T-helper 17 cell (primary cell): ENCODE results near the gene VPREB3. TPM values are rescaled to one million over a fixed set of nuclear protein-coding genes. Genes with fewer than 3 reads are reported as not detected.
"Not testable (repeated sequence)": the region's sequence is repeated elsewhere in the genome, so short reads cannot be mapped to it uniquely, and the experiment has no call there.

Source experiments
- ATAC-seq: fragments of 150-1000 bp; cut with Tn5 transposase; 2 replicates; pipeline ENCODE4 v1.10.0; 2021; ENCODE audit warnings: mild to moderate bottlenecking, moderate library complexity
- DNase-seq, 3 donors: peaks; one replicate each; pipeline versions ENCODE4 v3.0.0 to v3.0.0-alpha.2; 2020 to 2021
- H3K9me3 ChIP-seq: one replicate; pipeline ENCODE4 v1.7.0; 2013; ENCODE audit warnings: low read length, mild to moderate bottlenecking; ENCODE audit not compliant: control insufficient read depth, poor library complexity, severe bottlenecking
- H3K27ac Mint-ChIP-seq: one replicate; pipeline ENCODE4 v1.8.0; 2022; ENCODE audit warnings: mild to moderate bottlenecking, moderate library complexity, mixed read lengths
- H3K27me3 Mint-ChIP-seq: one replicate; pipeline ENCODE4 v1.8.0; 2022; ENCODE audit warnings: mixed read lengths
- H3K36me3 Mint-ChIP-seq: one replicate; pipeline ENCODE4 v1.8.0; 2022; ENCODE audit warnings: low read depth, mixed read lengths
- H3K4me1 Mint-ChIP-seq: one replicate; pipeline ENCODE4 v1.8.0; 2022; ENCODE audit warnings: mild to moderate bottlenecking, mixed read lengths
- H3K4me3 Mint-ChIP-seq: one replicate; pipeline ENCODE4 v1.8.0; 2022; ENCODE audit warnings: mild to moderate bottlenecking, moderate library complexity, mixed read lengths
- total RNA-seq, 4 donors: library from RNA in 2 of 4; stranded (reverse) in 2 of 4; gene quantifications; one replicate each; pipeline ENCODE4 v1.2.3 and lab custom pipeline; 2022 to 2026

The VPREB3 gene
- total RNA-seq, 2 donors from 2014 or later = 4.4 TPM; not detected in 1

DNA sequence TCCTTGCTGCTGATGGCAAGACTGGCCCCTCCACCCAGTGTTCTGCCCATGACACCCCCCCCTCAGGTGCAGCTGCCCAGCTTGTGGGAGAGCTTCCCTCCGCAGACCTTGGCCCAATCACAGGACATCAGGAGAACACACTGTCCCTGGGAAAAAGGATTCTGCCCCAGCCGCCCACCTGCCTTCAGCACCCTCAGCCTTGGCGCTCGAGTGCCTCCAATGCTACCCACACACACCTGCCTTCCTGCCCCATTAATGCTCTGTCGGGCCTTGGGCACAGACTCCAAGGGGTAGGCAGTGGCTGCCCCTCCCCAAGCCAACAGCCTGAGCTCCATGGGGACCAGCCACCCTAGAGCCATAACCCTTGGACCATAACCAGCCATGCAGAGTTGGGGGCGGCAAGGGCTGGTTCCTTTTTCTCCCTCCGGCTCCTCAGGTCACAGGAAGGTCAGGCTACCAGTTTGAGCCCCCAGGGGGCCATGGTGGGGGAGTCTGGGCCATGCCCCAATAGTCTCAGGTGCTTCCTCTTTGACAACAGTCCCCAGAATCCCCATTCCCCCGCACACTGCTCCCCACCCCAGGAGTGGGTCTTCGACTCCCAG lies 2.0 kb downstream of the VPREB3 start:
- no peaks in the 10 kb centered on the region for H3K27me3 Mint-ChIP-seq

GRCh38 chr22:23751441-23751996 lies 2.7 kb downstream of the VPREB3 start:
- Mint-ChIP-seq H3K4me3 (peak overlapping the region; percentile 88), H3K4me1 (peaks cover 9% of the 10 kb centered on the region), H3K36me3 (peaks cover 2% of the 10 kb centered on the region), H3K27ac (peak overlapping the region; percentile 34), H3K27me3 (no peaks in the 10 kb centered on the region)
- ATAC-seq (no peak), DNase-seq (no peak)
- H3K9me3 ChIP-seq = no peaks in the 10 kb centered on the region

More for the DNA sequence above, 2.0 kb downstream of the VPREB3 start:
- H3K4me1 Mint-ChIP-seq = peaks cover 11% of the 10 kb centered on the region
- H3K4me3 Mint-ChIP-seq = peak overlapping the region; percentile 80
- ATAC-seq = peak; percentile 20
- no peak for DNase-seq
- H3K36me3 Mint-ChIP-seq = peaks cover 2% of the 10 kb centered on the region
- no peak overlapping the region for H3K27ac Mint-ChIP-seq
- no peaks in the 10 kb centered on the region for H3K9me3 ChIP-seq

GRCh38 chr22:23750714-23751440 lies 3.3 kb downstream of the VPREB3 start, which contains the start of gene ZNF70:
Gene ZNF70, minus strand, starts transcription at chr22:23751112. Its CDS starts 5,972 bp downstream, at chr22:23745140.
- H3K36me3 Mint-ChIP-seq = peaks cover 2% of the 10 kb centered on the region
- peaks cover 9% of the 10 kb centered on the region for H3K4me1 Mint-ChIP-seq
- peak within 1 kb of the TSS; percentile 88 for H3K4me3 Mint-ChIP-seq
- peak within 1 kb of the TSS; percentile 89 for H3K27ac Mint-ChIP-seq
- no peaks in the 10 kb centered on the region for H3K27me3 Mint-ChIP-seq
- ATAC-seq (peak; percentile 98), DNase-seq (peak; percentile 78 to 85 (median 84))
- H3K9me3 ChIP-seq = no peaks in the 10 kb centered on the region

- ATAC-seq (no peak), DNase-seq (no peak)
- Mint-ChIP-seq H3K4me1 (peaks cover 9% of the 10 kb centered on the region), H3K27me3 (no peaks in the 10 kb centered on the region), H3K27ac (peak overlapping the region; percentile 89), H3K36me3 (peaks cover 2% of the 10 kb centered on the region), H3K4me3 (peak overlapping the region; percentile 88)
- H3K9me3 ChIP-seq = no peaks in the 10 kb centered on the region
These were observed 3.9 kb downstream of the VPREB3 start for GRCh38 chr22:23750367-23750713.

DNA sequence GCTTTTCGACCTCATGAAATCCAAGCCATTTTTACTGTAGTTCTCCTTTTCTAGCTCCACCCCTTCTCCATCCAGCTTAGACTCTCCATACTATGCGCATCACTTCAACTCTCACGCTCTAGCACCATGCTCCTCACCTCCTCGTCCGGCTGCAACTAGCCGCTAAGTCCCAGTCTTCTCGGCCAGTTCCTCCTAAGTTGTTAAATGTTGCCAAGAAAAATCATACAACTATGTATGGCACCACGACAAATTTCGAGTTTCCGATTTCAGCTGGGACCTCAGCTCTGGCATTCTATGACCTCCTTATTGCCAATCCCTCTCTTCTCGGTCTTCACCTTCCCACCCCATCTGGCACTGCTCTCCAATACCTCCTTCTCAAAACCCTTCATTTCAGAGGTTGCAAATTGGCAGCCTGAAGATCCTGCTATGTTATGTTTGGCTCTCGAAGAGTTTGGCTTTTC lies 4.4 kb downstream of the VPREB3 start:
- Mint-ChIP-seq H3K36me3 (peaks cover 4% of the 10 kb centered on the region), H3K4me3 (peak overlapping the region; percentile 88), H3K4me1 (peaks cover 9% of the 10 kb centered on the region), H3K27ac (peak overlapping the region; percentile 89), H3K27me3 (no peaks in the 10 kb centered on the region)
- no peak for DNase-seq
- no peak for ATAC-seq
- no peaks in the 10 kb centered on the region for H3K9me3 ChIP-seq

DNA sequence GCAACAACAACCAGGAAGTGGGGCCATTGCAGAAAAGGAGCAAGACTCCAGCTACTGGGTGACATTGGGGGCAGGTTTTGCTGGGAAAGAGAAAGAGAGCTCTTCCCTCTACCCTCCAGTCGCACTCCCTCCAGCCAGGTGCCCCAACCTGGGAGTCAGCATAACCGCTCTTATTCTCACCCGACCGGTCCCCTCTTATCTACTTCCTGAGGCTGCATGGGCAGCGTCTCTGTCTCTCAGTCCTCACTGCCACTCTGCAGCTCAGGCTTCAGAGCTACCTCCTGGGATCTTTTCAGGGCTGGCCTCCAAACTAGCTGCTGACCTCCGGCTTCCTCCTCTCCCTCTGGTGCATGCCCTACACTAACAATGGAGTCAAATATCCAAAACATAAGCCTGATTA lies 8.4 kb downstream of the VPREB3 start:
- no peaks in the 10 kb centered on the region for H3K9me3 ChIP-seq
- Mint-ChIP-seq H3K4me1 (peaks cover 9% of the 10 kb centered on the region), H3K36me3 (peaks cover 10% of the 10 kb centered on the region), H3K4me3 (no peak overlapping the region), H3K27me3 (no peaks in the 10 kb centered on the region), H3K27ac (no peak overlapping the region)
- no peak for ATAC-seq
- no peak for DNase-seq

DNA sequence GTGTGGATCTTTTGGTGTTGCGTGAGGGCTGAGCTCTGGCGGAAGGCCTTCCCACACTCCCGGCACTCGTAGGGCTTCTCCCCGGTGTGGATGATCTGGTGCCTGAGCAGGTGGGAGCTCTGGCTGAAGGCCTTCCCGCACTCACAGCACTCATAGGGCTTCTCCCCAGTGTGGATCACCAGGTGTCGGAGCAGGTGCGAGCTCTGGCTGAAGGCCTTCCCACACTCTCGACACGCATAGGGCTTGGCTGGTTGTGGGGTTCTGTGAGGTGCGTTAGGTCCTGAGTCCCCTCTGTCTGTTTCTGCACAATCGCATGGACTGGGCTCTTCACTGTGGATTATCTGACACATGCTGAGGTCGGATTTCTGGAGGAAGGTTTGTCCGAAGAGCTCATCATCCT lies 9.7 kb downstream of the VPREB3 start:
- no peak for DNase-seq
- no peaks in the 10 kb centered on the region for H3K4me1 Mint-ChIP-seq
- no peak for ATAC-seq
- no peak overlapping the region for H3K4me3 Mint-ChIP-seq
- H3K27me3 Mint-ChIP-seq = no peaks in the 10 kb centered on the region
- H3K36me3 Mint-ChIP-seq = peaks cover 8% of the 10 kb centered on the region
- H3K9me3 ChIP-seq = no peaks in the 10 kb centered on the region
- no peak overlapping the region for H3K27ac Mint-ChIP-seq

- no peaks in the 10 kb centered on the region for H3K27me3 Mint-ChIP-seq
- no peaks in the 10 kb centered on the region for H3K4me1 Mint-ChIP-seq
- no peak for DNase-seq
- no peak for ATAC-seq
- H3K9me3 ChIP-seq = no peaks in the 10 kb centered on the region
- H3K36me3 Mint-ChIP-seq = peaks cover 8% of the 10 kb centered on the region
- H3K27ac Mint-ChIP-seq = no peak overlapping the region
- no peak overlapping the region for H3K4me3 Mint-ChIP-seq
These were observed 10.2 kb downstream of the VPREB3 start for GRCh38 chr22:23744001-23744400.

DNA sequence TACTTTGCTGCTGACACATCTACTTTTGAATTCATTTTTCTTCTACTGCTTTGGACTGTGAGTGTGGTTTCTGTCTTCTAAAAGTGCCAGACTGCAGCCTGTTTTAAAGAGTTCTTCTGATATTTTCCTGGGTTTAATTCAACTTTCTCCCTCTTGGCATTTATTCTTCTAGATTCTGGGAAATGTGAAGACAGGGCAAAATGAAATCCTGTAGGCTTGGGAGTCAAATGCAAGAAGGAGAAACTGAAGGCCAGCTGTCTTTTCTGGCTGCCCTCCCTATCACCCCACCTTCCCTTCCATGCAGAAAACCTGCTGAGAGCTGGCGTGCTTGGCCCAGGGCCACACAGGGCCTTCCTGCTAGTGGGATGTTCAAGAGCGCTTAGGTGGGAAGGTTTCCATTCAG lies 10.9 kb downstream of the VPREB3 start:
- H3K4me1 Mint-ChIP-seq = no peaks in the 10 kb centered on the region

DNA sequence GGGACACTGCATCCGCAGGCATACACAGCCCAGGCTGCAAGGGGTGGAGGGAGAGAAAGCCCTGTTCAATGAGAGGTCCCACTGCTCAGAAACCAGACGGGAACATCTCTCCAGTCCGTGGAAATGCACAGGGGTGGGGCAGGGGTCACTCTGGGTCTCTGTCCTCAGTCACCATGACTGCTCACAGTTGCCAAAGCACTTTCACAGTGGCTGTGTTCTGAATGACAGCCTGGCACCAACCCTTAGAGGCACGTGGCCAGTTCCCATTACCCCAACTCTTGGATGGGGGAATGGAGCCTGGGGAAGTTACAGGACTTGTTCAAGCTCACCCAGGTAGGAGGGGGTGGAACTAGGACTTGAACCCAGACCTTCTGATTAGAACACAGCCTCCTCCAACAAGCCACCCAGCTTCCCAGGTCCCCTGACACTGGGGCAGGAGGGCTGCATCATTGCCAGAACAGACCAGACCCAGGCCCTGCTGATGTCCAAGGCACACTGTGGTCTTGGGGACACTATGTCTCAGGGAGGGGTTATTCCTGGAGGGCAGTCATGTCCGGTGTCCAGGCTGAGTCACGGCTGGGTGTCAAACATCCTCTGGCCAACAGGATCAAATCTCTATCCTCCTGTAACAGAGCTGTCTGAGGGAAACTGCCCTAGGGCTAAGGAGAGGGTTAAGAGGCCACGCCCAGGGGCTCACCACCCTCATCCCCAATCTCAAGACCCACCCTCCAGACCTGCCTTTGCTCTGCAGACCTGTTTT lies 11.5 kb downstream of the VPREB3 start:
- H3K9me3 ChIP-seq = no peaks in the 10 kb centered on the region
- Mint-ChIP-seq H3K4me1 (no peaks in the 10 kb centered on the region), H3K36me3 (peaks cover 8% of the 10 kb centered on the region), H3K4me3 (no peak overlapping the region), H3K27me3 (no peaks in the 10 kb centered on the region), H3K27ac (no peak overlapping the region)
- DNase-seq (no peak), ATAC-seq (no peak)

More for the DNA sequence above, 10.9 kb downstream of the VPREB3 start:
- no peak overlapping the region for H3K27ac Mint-ChIP-seq
- ATAC-seq (no peak), DNase-seq (no peak)
- H3K36me3 Mint-ChIP-seq = peaks cover 8% of the 10 kb centered on the region
- no peaks in the 10 kb centered on the region for H3K9me3 ChIP-seq
- H3K27me3 Mint-ChIP-seq = no peaks in the 10 kb centered on the region
- no peak overlapping the region for H3K4me3 Mint-ChIP-seq

DNA sequence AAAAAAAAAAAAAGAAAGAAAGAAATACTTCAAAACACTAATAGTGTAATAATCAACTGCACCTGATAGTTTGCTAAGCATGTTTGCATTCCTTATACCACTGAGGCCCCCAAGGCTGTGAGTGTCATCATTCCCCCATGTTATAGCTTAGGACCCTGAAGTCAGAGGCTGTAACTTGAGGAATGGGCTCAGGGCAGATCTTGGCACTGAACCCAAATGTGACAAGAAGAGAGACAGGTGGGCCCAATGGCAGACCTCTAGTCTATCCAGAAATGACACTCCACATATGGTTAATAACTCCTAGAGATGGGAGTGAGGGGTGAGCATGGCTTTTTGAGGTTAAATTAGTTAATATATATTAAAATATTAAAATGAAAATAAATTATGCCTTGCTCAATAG lies 16.5 kb downstream of the VPREB3 start:
- H3K9me3 ChIP-seq = no peaks in the 10 kb centered on the region
- DNase-seq = no peak
- H3K27ac Mint-ChIP-seq = no peak overlapping the region
- ATAC-seq = no peak
- no peaks in the 10 kb centered on the region for H3K4me1 Mint-ChIP-seq
- H3K27me3 Mint-ChIP-seq = no peaks in the 10 kb centered on the region
- no peak overlapping the region for H3K4me3 Mint-ChIP-seq
- no peaks in the 10 kb centered on the region for H3K36me3 Mint-ChIP-seq

- H3K4me3 Mint-ChIP-seq, H3K27ac Mint-ChIP-seq, H3K4me1 Mint-ChIP-seq, H3K36me3 Mint-ChIP-seq, H3K9me3 ChIP-seq, H3K27me3 Mint-ChIP-seq, ATAC-seq, DNase-seq: not testable (repeated sequence)
These were observed 26.1 kb downstream of the VPREB3 start for GRCh38 chr22:23728108-23728507.

- no peaks in the 10 kb centered on the region for H3K9me3 ChIP-seq
- ATAC-seq = no peak
- no peak for DNase-seq
- H3K4me1 Mint-ChIP-seq = no peaks in the 10 kb centered on the region
- H3K4me3 Mint-ChIP-seq = no peak overlapping the region
- no peaks in the 10 kb centered on the region for H3K27me3 Mint-ChIP-seq
- peaks cover 3% of the 10 kb centered on the region for H3K36me3 Mint-ChIP-seq
- H3K27ac Mint-ChIP-seq = no peak overlapping the region
These were observed 31.5 kb downstream of the VPREB3 start for GRCh38 chr22:23722724-23723123.
